DMS153 (cell line): ENCODE measurements around the gene ACKR3.

Source experiments
- DNase-seq: peaks from one replicate; lab custom pipeline; 2025; lab: John Stamatoyannopoulos, UW

Gene ACKR3

GRCh38 chr2:236587861-236588815 lies 18.5 kb downstream of the ACKR3 start:
- no peak for DNase-seq

GRCh38 chr2:236588932-236589592 lies 19.4 kb downstream of the ACKR3 start:
- DNase-seq: no peak

- DNase-seq: no peak
These were observed 21.2 kb downstream of the ACKR3 start for GRCh38 chr2:236590846-236591245.

DNA sequence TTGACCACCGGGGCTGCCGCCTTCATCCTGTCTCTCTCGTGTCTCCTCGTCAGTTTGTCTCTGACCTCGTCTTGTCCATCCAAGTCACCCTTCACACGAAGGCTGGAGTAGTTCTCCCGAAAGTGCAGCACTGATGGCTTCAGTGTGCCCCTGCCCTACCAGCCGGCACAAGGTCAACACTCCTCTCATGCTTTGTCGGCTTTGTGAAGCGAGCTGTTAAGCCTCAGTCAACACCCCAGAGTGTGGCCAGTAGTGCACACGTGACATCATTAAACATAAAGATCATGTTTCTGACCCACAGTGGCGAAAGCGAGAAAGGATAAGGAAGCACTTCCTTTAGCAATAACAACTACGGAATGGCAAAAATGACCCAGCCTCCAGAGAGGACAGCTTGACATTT lies 23.2 kb downstream of the ACKR3 start:
- peak; percentile 94 for DNase-seq

GRCh38 chr2:236593531-236593930 lies 23.9 kb downstream of the ACKR3 start:
- no peak for DNase-seq

- DNase-seq: no peak
These were observed 24.3 kb downstream of the ACKR3 start for GRCh38 chr2:236593956-236594355.

DNA sequence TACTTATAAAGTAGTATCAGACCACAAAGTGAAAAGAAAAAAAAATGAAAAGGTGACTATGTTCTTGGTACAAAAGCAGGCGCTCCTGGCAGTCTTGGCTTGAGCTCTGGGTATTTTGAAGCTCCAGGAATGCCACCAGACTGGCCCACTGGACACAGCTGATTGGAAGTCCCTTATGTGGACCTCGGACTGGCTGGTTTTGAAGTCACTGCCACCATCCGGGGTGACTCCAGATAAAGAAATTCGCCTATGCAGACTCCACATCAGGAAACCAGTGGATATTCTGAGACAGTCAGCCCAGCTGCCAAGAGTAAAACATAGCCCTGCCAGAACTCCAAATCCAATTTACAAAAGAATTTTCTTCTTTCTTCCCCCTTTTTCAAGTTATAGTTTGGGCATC lies 28.0 kb downstream of the ACKR3 start:
- no peak for DNase-seq

DNA sequence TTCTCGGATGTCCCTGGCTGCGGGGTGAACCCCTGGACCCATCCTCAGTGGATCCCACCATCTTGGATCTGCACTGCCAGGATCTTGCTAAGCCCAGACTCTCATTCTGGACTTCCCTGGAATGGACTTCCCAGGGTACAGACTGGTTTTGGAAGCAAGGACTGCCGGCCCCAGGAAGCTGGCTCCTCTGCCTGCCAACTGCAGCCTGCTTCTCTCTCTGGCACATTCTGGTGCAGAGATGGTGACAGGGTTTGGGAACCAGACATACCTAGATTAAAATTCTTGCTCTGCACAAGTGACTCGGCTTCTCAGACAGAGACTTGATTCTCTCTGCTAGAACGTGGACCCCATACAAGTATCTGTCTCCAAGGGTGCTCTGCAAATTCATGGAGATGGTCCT lies 29.4 kb downstream of the ACKR3 start:
- DNase-seq: no peak

DNA sequence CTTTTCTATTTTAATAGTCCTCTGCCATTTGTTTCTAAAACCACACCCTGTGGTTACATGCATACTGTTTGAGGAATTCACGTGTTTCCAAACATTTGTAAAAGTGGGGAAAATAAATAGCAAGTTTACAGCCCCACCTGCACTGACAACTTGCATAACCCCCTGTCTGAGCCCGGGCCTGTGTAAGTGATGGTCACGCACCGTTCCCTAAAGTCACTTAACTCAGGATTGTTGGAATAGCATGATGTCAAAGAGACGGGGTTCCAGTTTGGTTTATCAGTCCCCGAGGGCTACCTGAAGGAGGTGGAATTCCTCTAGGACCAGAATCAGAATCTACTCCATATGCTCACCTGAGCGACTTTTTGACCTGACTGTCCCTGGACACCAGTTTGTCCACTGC lies 30.5 kb downstream of the ACKR3 start:
- DNase-seq: no peak

DNA sequence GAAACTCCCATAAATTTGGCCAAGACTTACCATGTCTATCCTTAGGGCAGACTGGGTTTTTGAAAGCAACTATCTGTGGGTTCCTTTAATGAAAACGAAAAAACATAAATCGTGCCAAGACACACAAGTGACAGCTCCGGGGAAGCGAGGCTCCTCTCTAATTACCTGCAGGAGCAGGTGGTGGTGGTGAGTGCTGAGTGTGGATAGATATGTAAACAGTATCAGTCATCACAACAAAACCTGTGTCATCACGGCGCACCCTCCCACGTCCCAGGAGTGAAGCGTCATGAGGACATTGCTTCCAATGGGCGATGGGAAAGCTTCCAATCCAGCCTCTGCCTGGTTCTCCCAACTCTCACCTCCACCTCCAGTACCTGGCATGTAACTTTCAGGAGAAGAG lies 31.3 kb downstream of the ACKR3 start:
- peak; percentile 97 for DNase-seq

GRCh38 chr2:236601316-236602202 lies 31.9 kb downstream of the ACKR3 start:
- DNase-seq: no peak

DNA sequence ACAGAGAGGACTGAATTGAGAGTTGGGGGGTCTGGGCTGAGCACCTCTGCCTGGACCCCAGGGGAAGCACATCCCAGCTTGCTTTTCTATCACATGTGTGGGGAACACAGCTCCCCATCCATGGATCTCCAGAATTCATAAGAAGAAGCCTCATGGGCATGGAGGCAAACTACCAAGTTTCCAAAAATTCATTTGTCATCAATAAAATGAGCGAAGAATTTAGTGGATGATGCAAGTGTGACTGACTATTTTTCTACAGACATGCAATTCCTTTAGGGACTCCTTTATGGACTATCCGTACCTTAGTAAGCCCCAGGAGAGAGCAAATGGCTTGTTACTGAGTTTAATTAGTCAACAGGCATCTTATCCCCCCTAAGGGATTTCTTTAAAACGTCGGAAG lies 33.1 kb downstream of the ACKR3 start:
- no peak for DNase-seq

- no peak for DNase-seq
These were observed 33.9 kb downstream of the ACKR3 start for GRCh38 chr2:236603361-236604015.

DNA sequence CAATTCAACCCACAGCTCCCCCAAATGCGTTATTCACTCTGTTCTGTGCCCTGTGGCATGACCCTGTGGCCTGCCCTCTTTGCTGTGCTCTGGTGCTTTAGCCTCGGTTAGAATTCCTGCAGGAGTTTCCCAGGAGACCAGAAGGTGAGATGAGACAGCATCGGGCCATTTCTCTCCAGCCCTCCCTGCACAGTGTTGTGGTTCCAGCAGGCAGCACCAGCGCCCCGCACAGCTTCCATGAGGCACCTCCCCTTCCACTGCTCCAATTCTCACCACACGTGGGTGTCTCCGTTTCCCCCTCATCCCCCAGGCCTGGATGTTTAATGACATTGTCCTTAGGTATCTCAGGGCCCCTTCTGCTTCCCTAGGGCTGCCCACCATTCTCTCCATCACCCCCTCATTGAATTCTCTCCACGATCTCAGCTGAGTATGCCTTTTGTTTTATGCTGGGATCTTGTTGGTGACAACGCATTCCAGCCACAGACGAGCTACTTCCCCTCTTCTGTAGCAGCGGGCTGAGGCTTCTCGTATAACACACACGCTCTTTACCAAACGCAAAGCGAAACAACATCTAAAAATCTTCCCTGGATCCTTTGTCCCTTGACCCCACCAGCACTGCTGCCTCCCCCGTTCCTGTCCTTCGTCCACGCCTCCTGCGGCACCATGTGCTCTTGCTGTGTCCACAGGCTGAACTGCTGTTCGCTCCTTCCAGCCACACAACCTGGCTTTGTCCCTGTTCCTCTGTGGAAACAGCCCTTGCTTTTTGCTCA lies 35.1 kb downstream of the ACKR3 start:
- no peak for DNase-seq

GRCh38 chr2:236605345-236605734 lies 35.7 kb downstream of the ACKR3 start:
- DNase-seq: no peak

DNA sequence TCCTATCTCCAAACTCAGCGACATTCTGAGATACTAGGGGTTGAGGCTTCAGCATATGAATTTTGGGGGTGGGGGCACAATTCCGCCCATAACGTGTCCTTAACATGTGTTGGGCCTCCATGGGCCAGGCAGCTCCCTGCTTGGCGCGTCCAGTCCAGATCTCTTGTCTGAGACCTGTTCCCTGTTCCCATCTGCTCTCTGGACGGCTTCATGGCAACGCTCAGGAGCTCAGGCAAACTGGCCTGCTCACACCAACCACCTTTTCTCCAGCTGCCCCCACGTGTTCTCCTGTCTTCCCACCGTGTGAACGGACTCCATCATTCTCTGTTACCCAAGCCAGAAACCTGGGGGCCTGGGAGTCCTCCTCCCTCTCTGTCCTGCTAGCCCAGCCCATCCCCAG lies 36.4 kb downstream of the ACKR3 start:
- DNase-seq: no peak

DNA sequence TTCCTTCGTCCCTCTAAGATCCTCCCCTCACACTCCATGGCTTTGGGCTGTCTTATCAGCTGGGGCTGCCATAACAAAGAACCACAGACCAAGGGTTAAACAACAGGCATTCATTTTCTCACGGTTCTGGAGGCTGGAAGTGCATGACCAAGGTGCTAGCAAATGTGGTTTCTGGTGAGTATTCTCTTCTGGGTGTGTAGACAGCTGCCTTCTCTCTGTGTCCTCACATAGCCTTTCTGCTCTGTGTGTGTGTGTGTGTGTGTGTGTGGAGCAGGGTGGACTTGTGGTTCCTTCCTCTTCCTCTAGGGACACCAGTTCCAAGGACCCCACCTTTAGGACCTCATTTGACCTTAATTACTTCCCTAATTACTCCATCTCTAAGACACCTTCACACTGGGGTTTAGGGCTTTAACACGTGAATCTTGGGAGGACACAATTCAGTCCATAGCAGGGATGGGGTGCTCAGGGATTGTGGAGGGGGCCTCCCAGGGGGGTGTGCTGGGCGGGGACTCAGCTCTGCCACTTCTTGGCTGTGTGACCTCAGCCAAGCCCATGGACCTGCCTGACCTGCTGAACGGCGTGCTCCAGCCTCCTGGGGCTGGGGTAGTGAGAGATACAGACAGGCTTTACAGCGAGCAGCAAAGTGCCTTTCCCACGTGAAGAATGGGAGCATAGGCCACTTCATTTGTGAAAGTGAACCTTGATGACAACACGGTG lies 38.0 kb downstream of the ACKR3 start:
- DNase-seq: no peak

DNA sequence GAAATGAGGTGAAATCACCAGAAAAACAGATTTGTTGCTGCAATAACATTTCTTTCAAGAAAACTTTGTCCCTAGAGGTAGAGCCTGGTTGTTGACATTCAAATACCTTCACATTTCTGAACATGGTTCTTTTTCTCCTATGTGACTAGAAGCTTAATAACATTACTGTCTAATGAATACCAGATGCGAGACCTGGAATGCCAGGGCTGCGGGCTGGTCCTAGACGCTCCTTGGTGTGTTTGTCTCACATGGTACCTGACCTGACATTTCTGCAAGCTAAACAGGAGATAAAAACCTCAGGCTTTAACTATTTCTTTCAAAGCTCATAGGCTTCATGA lies 38.5 kb downstream of the ACKR3 start:
- no peak for DNase-seq

DNA sequence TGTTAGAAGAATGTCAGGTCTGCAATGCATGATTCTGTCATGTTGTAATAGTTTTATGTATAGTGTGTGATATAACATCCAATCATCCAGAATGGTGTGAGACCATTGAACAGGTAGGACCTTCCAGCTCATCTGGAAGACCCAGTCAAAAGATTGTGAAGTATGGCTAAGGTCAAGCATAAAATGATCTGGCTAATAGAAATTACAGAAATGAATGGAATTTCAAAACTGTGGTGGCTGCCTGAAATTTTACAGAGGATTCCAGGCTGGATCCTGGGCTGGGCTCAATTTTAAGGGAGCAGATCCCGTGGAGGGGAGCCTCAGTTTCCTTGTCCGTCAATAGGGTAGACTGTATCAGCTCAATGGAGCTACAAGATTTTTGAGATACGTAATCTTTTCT lies 39.1 kb downstream of the ACKR3 start:
- no peak for DNase-seq

- DNase-seq: no peak
These were observed 41.6 kb downstream of the ACKR3 start for GRCh38 chr2:236610991-236611821.
